Measurements from ENCODE around the gene SUPT4H1.
A peak's percentile ranks its signal among the peaks of the same experiment; 100 is the strongest.

Gene SUPT4H1

GRCh38 chr17:58320570-58321323 is 31.3 kb downstream of the SUPT4H1 start:
- peak; percentile 21 for DNase-seq (ENCODE audit: low spot score)
- Histone ChIP-seq H3K9me3 (ENCODE audit: severe bottlenecking) (no peaks in the 10 kb centered on the region), H3K27me3 (ENCODE audit: insufficient read depth, poor library complexity, severe bottlenecking) (peaks cover 4% of the 10 kb centered on the region), H3K4me3 (ENCODE audit: severe bottlenecking) (no peak overlapping the region), H3K36me3 (ENCODE audit: low read depth) (no peaks in the 10 kb centered on the region), H3K4me1 (ENCODE audit: insufficient read depth, poor library complexity, severe bottlenecking) (no peaks in the 10 kb centered on the region), H3K27ac (ENCODE audit: poor library complexity, severe bottlenecking) (no peak overlapping the region)
- TF ChIP-seq CTCF (IDR thresholded peaks at IDR 0.05; ENCODE audit: poor library complexity, severe bottlenecking) = no peak
- ATAC-seq (ENCODE audit: low read depth) = no peak

- Histone ChIP-seq H3K9me3 (ENCODE audit: severe bottlenecking) (no peaks in the 10 kb centered on the region), H3K4me3 (ENCODE audit: severe bottlenecking) (no peak overlapping the region), H3K27ac (ENCODE audit: poor library complexity, severe bottlenecking) (no peak overlapping the region), H3K36me3 (ENCODE audit: low read depth) (no peaks in the 10 kb centered on the region), H3K27me3 (ENCODE audit: insufficient read depth, poor library complexity, severe bottlenecking) (peaks cover 4% of the 10 kb centered on the region), H3K4me1 (ENCODE audit: insufficient read depth, poor library complexity, severe bottlenecking) (no peaks in the 10 kb centered on the region)
- TF ChIP-seq CTCF (IDR thresholded peaks at IDR 0.05; ENCODE audit: poor library complexity, severe bottlenecking) = no peak
- no peak for ATAC-seq (ENCODE audit: low read depth)
- peak; percentile 35 for DNase-seq (ENCODE audit: low spot score)
Observed at GRCh38 chr17:58320163-58320558, 31.8 kb downstream of the SUPT4H1 start.

DNA sequence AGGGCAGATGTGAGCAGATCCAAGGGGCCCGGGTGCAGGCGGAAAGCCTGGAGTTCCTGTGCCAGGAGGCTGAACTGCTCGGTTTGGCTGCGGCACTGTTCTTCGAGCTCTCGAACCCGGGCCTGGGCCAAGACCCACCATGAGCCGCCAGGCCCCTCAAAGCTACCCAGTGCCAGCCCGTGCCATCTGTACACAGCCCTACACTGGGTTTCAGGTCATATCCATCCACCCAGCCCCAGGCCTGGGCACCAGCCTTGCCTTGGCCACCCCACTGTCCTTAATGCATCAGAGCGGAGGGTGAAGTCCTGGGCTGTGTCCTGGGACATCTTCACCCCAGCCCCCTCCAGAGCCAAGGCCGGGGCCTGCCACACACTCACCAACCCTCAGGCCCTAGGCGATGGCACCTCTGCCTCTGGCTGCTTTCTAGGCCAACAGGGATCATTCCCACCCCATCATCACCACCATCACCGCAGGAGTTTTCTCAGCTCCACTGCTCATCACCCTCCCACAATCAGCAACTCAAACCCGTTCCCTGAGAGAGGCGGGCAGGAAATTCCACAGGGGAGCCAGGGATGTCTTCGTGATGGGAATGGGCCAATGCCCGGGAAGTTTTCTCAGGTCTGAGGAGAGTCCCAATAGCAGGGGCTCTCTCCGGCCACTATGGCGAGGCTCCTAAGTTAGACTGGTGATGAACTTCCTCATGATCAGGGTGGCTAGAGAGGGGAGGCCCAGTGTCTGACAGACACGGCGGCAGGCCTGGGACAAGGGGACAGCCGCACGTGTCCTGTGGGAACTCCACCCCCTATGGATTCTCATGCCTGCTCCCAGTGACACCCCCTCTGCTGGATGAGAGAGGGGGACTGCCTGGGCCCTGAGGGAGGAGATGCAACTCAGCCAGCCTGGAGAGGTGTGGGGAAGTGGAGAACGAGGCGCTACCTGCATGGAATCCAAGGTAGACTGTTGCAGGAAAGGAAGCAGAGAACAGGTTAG is 32.5 kb downstream of the SUPT4H1 start:
- DNase-seq (ENCODE audit: low spot score) (peak; percentile 42), ATAC-seq (ENCODE audit: low read depth) (no peak)
- Histone ChIP-seq H3K4me3 (ENCODE audit: severe bottlenecking) (no peak overlapping the region), H3K27ac (ENCODE audit: poor library complexity, severe bottlenecking) (no peak overlapping the region), H3K36me3 (ENCODE audit: low read depth) (no peaks in the 10 kb centered on the region), H3K4me1 (ENCODE audit: insufficient read depth, poor library complexity, severe bottlenecking) (no peaks in the 10 kb centered on the region), H3K27me3 (ENCODE audit: insufficient read depth, poor library complexity, severe bottlenecking) (no peaks in the 10 kb centered on the region), H3K9me3 (ENCODE audit: severe bottlenecking) (no peaks in the 10 kb centered on the region)
- no peak for TF ChIP-seq CTCF (IDR thresholded peaks at IDR 0.05; ENCODE audit: poor library complexity, severe bottlenecking)

DNA sequence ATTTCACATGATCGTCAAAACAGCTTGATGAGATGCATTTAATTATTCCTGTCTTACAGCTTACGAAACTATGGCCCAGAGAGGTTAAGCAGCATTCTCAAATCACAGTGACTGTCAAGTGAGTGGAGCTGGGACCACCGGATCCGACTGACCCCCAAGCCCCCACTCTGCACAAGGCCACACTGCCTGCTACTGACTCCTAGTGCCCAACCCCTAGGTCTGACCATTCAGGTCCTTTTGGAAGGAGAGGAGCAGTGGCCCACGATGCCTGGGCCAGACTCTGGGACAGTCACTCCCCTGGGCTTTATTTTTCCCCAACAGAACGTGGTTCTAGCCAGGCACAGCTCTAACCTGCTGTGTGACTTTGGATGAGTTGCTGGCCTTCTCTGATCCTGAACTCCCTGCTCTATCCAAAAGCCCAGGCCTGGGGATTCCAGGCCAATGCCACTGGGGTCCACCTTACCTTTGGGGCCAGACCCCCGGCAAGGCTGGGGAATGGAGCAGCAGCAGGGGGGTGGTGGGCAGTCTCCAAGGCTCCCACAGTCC is 33.3 kb downstream of the SUPT4H1 start:
- Histone ChIP-seq H3K9me3 (ENCODE audit: severe bottlenecking) (no peaks in the 10 kb centered on the region), H3K36me3 (ENCODE audit: low read depth) (no peaks in the 10 kb centered on the region), H3K4me1 (ENCODE audit: insufficient read depth, poor library complexity, severe bottlenecking) (no peaks in the 10 kb centered on the region), H3K4me3 (ENCODE audit: severe bottlenecking) (no peak overlapping the region), H3K27me3 (ENCODE audit: insufficient read depth, poor library complexity, severe bottlenecking) (no peaks in the 10 kb centered on the region), H3K27ac (ENCODE audit: poor library complexity, severe bottlenecking) (no peak overlapping the region)
- TF ChIP-seq CTCF (IDR thresholded peaks at IDR 0.05; ENCODE audit: poor library complexity, severe bottlenecking) = no peak
- ATAC-seq (ENCODE audit: low read depth) = no peak
- DNase-seq (ENCODE audit: low spot score) = no peak
